Aorta (tissue), 5 donors: Measurements from ENCODE around the gene SHANK3. TPM values are rescaled to one million over a fixed set of nuclear protein-coding genes. Genes with fewer than 3 reads are reported as not detected.

Source experiments
- ATAC-seq: fragments of 200-7000 bp; cut with Tn5 transposase; one replicate; pipeline ENCODE4 v1.9.1; 2022; ENCODE audit warnings: moderate library complexity; ENCODE audit not compliant: low FRiP score
- DNase-seq, 2 donors: peaks; one replicate each; pipeline ENCODE4 v3.0.0-alpha.2; 2020
- H3K27ac ChIP-seq, 2 donors: one replicate each; pipeline ENCODE4 v1.5.1; 2013; ENCODE audit warnings: low read length in 2 of 2, mild to moderate bottlenecking in 2 of 2, moderate library complexity in 2 of 2, control low read depth in 1 of 2, inconsistent platforms in 1 of 2, low read depth in 1 of 2
- H3K27me3 ChIP-seq, 2 donors: one replicate each; pipeline ENCODE4 v1.6.1; 2013; ENCODE audit warnings: control low read depth in 1 of 2, low read length in 1 of 2, mild to moderate bottlenecking in 1 of 2, moderate library complexity in 1 of 2; ENCODE audit not compliant: insufficient read depth in 2 of 2, control insufficient read depth in 1 of 2
- H3K36me3 ChIP-seq, 2 donors: one replicate each; pipeline ENCODE4 v1.6.1; 2013; ENCODE audit warnings: control low read depth in 1 of 2, low read length in 1 of 2, mild to moderate bottlenecking in 1 of 2; ENCODE audit not compliant: insufficient read depth in 2 of 2, control insufficient read depth in 1 of 2
- H3K4me1 ChIP-seq, 2 donors: one replicate each; pipeline ENCODE4 v1.6.1; 2013; ENCODE audit warnings: low read length in 2 of 2, control low read depth in 1 of 2, mild to moderate bottlenecking in 1 of 2, moderate library complexity in 1 of 2; ENCODE audit not compliant: insufficient read depth in 2 of 2, control insufficient read depth in 1 of 2
- H3K4me3 ChIP-seq, 2 donors: one replicate each; pipeline ENCODE4 v1.5.1; 2013; ENCODE audit warnings: low read length in 2 of 2, control low read depth in 1 of 2, mild to moderate bottlenecking in 1 of 2
- H3K9me3 ChIP-seq: one replicate; pipeline ENCODE4 v1.6.1; 2013; ENCODE audit warnings: mild to moderate bottlenecking, low read length; ENCODE audit not compliant: control insufficient read depth
- WGBS, 2 donors: extraction: QIAGEN DNeasy Blood & Tissue Kit; methylation state at CpG; one replicate each; pipeline ENCODE4 v1.1.7; 2013; 5-methylcytosine and 5-hydroxymethylcytosine counted together
- intact Hi-C, 2 donors: fragments of 100-400 bp; cut with DNase I; formaldehyde crosslinking; loops; one replicate each; pipeline versions ENCODE4 v1.14.2 to v1.15.0; 2022
- polyA plus RNA-seq, 2 donors: library from polyadenylated mRNA; stranded (reverse); fragments of 200-250 nt; gene quantifications; one replicate each; pipeline ENCODE4 v1.2.3, GENCODE V29; 2013
- total RNA-seq, 2 donors: library from RNA; stranded (reverse); fragmentation: NEBNext Ultra II Directional; extraction: Animal tissue kit (Norgen Biotek cat#: 25700); gene quantifications; one replicate each; pipeline ENCODE4 v1.2.1, GENCODE V29; 2021
- donor health status: healthy with polysubstance abuse.
- donor health status: Bipolar disorder and iron deficiency.
- donor health status: DM: no; HTN: no; CAD: no.
- donor health status: DM: no; HTN: no; CAD: no.
- donor health status: DM: yes; HTN: yes; CAD: no.

The SHANK3 gene
- total and polyA plus RNA-seq, 4 donors: 0.63 to 62.9 (median 25.9) TPM

DNA sequence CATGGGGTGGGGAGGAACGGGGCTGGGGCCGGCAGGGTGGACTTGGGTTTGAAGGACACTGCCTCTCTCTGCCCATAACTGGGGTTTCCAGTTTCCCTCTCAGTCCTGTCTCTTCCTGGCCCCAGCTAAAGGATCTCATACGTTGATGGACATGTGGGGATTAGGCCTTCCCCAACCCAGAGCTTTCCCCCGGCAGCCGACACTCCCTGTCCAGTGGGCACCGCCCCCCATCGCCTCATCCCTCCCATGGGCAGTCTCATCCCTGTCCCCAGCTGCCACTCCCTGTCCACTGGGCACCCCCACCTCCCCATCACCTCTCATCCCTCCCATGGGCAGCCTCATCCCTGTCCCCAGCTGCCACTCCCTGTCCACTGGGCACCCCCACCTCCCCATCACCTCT lies 43.2 kb downstream of the SHANK3 start:
- ATAC-seq (no peak), DNase-seq (no peak)
- intact Hi-C loops: no loop called here
- no peak overlapping the region for H3K4me3 ChIP-seq
- H3K27ac ChIP-seq: no peak overlapping the region
- no peaks in the 10 kb centered on the region for H3K36me3 ChIP-seq
- peaks cover 2% of the 10 kb centered on the region for H3K9me3 ChIP-seq
- WGBS, 2 donors: 86 to 89% methylated on average over 5 to 7 of the region's 7 CpGs
- no peaks in the 10 kb centered on the region for H3K4me1 ChIP-seq
- H3K27me3 ChIP-seq: no peaks in the 10 kb centered on the region

DNA sequence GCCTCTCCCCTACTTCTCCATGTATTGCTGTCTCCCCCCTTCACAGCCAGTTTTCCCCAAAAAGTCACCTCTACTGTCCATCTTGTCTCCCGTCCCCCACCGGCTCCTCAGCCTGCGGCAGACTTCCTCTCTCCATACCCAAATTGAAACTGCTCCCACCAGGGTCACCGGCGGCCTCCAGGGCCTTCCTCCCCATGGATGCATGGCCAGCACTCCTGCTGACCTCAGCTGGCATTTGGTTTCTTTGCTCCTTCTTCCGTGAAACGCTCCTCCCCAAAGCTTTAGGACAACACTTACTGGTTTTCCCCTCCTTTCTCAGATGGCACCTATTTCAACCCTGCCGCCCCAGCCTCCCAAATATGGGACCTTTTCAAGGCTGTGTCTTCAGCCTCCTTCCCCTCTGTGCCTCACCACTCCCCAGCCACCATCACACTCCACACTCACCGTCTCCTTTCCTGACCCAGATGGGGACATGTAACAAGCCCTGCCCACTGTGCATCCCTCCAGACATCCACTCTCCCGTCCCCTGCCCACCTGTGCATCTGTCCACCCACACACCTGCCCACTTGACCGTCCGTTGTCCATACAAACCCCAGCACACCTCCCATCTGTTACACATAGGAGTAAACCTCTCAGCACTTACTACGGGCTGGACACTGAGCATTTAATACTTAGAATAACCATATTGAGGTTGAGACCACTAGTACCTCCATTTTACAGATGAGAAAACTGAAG lies 43.8 kb downstream of the SHANK3 start:
- Histone ChIP-seq H3K27ac (no peak overlapping the region), H3K27me3 (no peaks in the 10 kb centered on the region), H3K36me3 (no peaks in the 10 kb centered on the region), H3K9me3 (peaks cover 2% of the 10 kb centered on the region), H3K4me3 (no peak overlapping the region), H3K4me1 (no peaks in the 10 kb centered on the region)
- WGBS, 2 donors: 89 to 92% methylated on average over 13 of the region's 13 CpGs
- ATAC-seq (no peak), DNase-seq (no peak)
- intact Hi-C loops: no loop called here

DNA sequence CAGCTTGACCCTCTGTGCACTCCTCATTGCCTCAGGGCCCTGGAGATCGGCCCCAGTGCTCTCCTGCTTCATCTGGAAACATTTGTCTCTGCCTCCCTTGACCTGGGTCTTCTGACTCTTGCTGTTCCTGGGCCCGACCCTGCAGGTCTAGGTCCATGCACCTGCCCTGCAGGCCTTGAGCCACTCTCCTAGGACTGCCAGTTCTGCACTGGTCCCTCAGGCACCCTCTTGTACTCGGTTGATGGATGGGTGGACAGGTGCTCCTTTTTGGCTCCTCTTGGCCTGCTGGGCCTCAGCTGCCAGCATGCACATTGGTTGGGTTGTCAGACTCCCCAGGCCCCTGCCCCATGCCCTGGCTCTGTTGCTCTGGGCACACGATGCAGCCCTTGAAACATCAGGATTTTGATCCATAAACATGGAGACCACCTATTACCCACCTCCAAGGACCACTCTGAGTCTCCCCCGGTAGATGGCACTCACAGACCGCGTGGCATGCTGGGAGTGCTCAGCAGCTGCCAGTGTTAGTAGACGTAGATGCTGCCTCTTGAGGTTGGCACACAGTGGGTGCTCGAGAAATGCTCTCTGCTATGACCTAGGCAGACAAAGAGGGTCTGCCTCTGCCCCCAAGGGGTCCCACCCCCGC lies 45.2 kb downstream of the SHANK3 start:
- WGBS, 2 donors: 89 to 90% methylated on average over 10 of the region's 10 CpGs
- DNase-seq (no peak), ATAC-seq (no peak)
- no peaks in the 10 kb centered on the region for H3K27me3 ChIP-seq
- intact Hi-C loops: no loop called here
- no peaks in the 10 kb centered on the region for H3K4me1 ChIP-seq
- H3K36me3 ChIP-seq: no peaks in the 10 kb centered on the region
- peaks cover 2% of the 10 kb centered on the region for H3K9me3 ChIP-seq
- no peak overlapping the region for H3K4me3 ChIP-seq
- no peak overlapping the region for H3K27ac ChIP-seq

DNA sequence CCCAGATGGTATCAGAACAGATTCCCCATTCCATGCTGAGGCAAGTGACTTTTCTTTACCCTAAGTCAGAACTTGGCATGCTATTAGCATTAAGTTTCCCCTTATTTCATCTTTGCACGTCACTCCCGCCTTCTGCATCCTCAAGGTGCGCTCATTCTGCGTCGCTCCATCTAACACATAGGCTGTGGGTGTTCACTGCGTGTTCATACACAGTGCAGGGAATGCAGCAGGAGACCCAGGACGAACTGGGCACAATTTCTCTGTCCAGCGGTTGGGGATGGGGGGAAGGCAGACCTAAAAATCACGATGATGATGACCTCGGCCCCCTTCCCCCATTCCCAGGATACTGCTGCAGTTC lies 45.7 kb downstream of the SHANK3 start:
- Histone ChIP-seq H3K4me1 (no peaks in the 10 kb centered on the region), H3K27ac (no peak overlapping the region), H3K36me3 (no peaks in the 10 kb centered on the region), H3K4me3 (no peak overlapping the region), H3K27me3 (no peaks in the 10 kb centered on the region), H3K9me3 (peaks cover 2% of the 10 kb centered on the region)
- intact Hi-C loops: no loop called here
- DNase-seq (no peak), ATAC-seq (no peak)
- WGBS, 2 donors: 94 to 96% methylated on average over 10 of the region's 10 CpGs

- Histone ChIP-seq H3K4me1 (no peaks in the 10 kb centered on the region), H3K27ac (no peak overlapping the region), H3K27me3 (no peaks in the 10 kb centered on the region), H3K4me3 (no peak overlapping the region), H3K36me3 (no peaks in the 10 kb centered on the region), H3K9me3 (peaks cover 2% of the 10 kb centered on the region)
- DNase-seq (no peak), ATAC-seq (no peak)
- WGBS, 2 donors: 15 to 18% methylated on average over 32 to 40 of the region's 40 CpGs
- intact Hi-C loops: no loop called here
Measured at GRCh38 chr22:50719814-50720300, 47.2 kb downstream of the SHANK3 start.

GRCh38 chr22:50720301-50721256 lies 48.0 kb downstream of the SHANK3 start:
- Histone ChIP-seq H3K9me3 (peaks cover 2% of the 10 kb centered on the region), H3K36me3 (no peaks in the 10 kb centered on the region), H3K27ac (no peak overlapping the region), H3K4me3 (no peak overlapping the region), H3K4me1 (no peaks in the 10 kb centered on the region), H3K27me3 (no peaks in the 10 kb centered on the region)
- DNase-seq (no peak), ATAC-seq (no peak)
- intact Hi-C loops: no loop called here
- WGBS, 2 donors: 15 to 18% methylated on average over 89 to 132 of the region's 132 CpGs

DNA sequence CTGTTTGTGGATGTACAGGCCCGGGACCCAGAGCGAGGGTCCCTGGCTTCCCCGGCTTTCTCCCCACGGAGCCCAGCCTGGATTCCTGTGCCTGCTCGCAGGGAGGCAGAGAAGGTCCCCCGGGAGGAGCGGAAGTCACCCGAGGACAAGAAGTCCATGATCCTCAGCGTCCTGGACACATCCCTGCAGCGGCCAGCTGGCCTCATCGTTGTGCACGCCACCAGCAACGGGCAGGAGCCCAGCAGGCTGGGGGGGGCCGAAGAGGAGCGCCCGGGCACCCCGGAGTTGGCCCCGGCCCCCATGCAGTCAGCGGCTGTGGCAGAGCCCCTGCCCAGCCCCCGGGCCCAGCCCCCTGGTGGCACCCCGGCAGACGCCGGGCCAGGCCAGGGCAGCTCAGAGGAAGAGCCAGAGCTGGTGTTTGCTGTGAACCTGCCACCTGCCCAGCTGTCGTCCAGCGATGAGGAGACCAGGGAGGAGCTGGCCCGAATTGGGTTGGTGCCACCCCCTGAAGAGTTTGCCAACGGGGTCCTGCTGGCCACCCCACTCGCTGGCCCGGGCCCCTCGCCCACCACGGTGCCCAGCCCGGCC lies 48.7 kb downstream of the SHANK3 start:
- Histone ChIP-seq H3K27me3 (no peaks in the 10 kb centered on the region), H3K27ac (no peak overlapping the region), H3K9me3 (peaks cover 2% of the 10 kb centered on the region), H3K36me3 (no peaks in the 10 kb centered on the region), H3K4me1 (no peaks in the 10 kb centered on the region), H3K4me3 (no peak overlapping the region)
- no peak for DNase-seq
- ATAC-seq: no peak
- intact Hi-C loops: no loop called here
- WGBS, 2 donors: 84% methylated on average over 32 of the region's 32 CpGs

DNA sequence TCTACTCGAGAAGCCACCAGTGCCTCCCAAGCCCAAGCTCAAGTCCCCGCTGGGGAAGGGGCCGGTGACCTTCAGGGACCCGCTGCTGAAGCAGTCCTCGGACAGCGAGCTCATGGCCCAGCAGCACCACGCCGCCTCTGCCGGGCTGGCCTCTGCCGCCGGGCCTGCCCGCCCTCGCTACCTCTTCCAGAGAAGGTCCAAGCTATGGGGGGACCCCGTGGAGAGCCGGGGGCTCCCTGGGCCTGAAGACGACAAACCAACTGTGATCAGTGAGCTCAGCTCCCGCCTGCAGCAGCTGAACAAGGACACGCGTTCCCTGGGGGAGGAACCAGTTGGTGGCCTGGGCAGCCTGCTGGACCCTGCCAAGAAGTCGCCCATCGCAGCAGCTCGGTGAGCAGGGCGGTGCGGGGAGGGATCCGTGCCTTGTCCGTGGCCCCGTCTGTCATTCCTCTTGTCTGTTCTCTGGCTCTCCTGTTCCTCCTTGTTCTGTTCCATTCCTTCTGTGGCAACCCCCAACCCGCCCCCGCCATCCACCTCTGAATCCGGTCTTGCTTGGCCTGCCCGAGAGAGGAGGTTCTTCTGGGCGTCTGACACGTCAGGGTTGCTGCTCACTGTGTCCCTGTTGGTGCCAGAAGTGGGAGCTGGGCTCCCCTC lies 49.6 kb downstream of the SHANK3 start:
- H3K27me3 ChIP-seq: no peaks in the 10 kb centered on the region
- ATAC-seq (no peak), DNase-seq (no peak)
- intact Hi-C loops: no loop called here
- no peak overlapping the region for H3K27ac ChIP-seq
- no peak overlapping the region for H3K4me3 ChIP-seq
- H3K36me3 ChIP-seq: no peaks in the 10 kb centered on the region
- 95 to 96% methylated on average over 33 of the region's 33 CpGs for WGBS, 2 donors
- H3K9me3 ChIP-seq: peaks cover 2% of the 10 kb centered on the region
- H3K4me1 ChIP-seq: no peaks in the 10 kb centered on the region
